DMS 273 (cell line): ENCODE data around the gene TLNRD1.

Experiments used
- DNase-seq: peaks from one replicate; lab custom pipeline; 2025; ENCODE audit not compliant: unreplicated experiment; lab: John Stamatoyannopoulos, UW

The TLNRD1 gene

GRCh38 chr15:81053621-81054020 is 52.9 kb downstream of the TLNRD1 start:
- no peak for DNase-seq

DNA sequence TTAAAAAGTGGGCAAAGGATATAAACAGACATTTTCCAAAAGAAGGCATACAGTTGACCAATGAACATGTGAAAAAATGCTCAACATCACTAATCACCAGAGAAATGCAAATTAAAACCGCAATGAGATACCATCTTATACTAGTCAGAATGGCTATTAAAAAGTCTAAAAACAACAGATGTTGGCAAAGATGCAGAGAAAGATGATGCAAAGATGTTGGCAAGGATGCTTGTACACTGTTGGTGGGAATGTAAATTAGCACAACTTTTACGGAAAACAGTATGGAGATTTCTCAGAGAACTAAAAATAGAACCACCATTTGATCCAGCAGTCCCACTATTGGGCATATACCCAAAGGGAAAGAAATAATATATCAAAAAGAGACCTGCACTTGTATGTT is 53.5 kb downstream of the TLNRD1 start:
- peak; percentile 87 for DNase-seq
